ENCODE data around the gene EFNA3. TPM values are rescaled to one million over a fixed set of nuclear protein-coding genes. Genes with fewer than 3 reads are reported as not detected.

Gene EFNA3
- total and polyA plus RNA-seq, 9 of the 15 experiments (the other 6 are each of a cell fraction or from before 2014, with no cell fraction given): 0.59 to 7.9 (median 4.7) TPM

- TF ChIP-seq ZNF124 (CRISPR knock-in tag; IDR thresholded peaks at IDR 0.05) (no peak), HDAC1 (IDR thresholded peaks at IDR 0.05) (no peak), PHB (CRISPR knock-in tag; IDR thresholded peaks at IDR 0.05) (no peak), ZNF444 (CRISPR knock-in tag; IDR thresholded peaks at IDR 0.05) (no peak), NFIX (CRISPR knock-in tag; IDR thresholded peaks at IDR 0.05; ENCODE audit: low read depth) (peak; percentile 77), ZBTB17 (CRISPR knock-in tag; IDR thresholded peaks at IDR 0.05) (no peak), ZNF354B (CRISPR knock-in tag; IDR thresholded peaks at IDR 0.05) (no peak), AFF1 (IDR thresholded peaks at IDR 0.05; ENCODE audit: low read depth in 1 of 2, partially characterized antibody in 2 of 2) (no peak), CBFB (CRISPR knock-in tag; IDR thresholded peaks at IDR 0.05) (no peak), CREB1 (IDR thresholded peaks at IDR 0.05) (no peak), CREB1 (CRISPR knock-in tag; IDR thresholded peaks at IDR 0.05) (no peak), PHF20 (IDR thresholded peaks at IDR 0.05; ENCODE audit: partially characterized antibody) (no peak), MBD2 (IDR thresholded peaks at IDR 0.05; ENCODE audit: borderline replicate concordance, low read depth) (no peak), ATF1 (CRISPR knock-in tag; IDR thresholded peaks at IDR 0.05) (no peak), ATF1 (tag; IDR thresholded peaks at IDR 0.05) (0 out of 2 replicates have a peak, but pooled peaks have one; percentile 13), ZFP1 (CRISPR knock-in tag; IDR thresholded peaks at IDR 0.05) (no peak), ZNF384 (IDR thresholded peaks at IDR 0.05; ENCODE audit: low read depth, low read length) (no peak), FOXK2 (conservative IDR thresholded peaks at IDR 0.05 in 1 of 2, IDR thresholded peaks at IDR 0.05 in 1 of 2; ENCODE audit: low read depth in 2 of 2) (0 out of 4 replicates have a peak, but pooled peaks of 1 of the 2 experiments have one; percentile 24), CHD1 (IDR thresholded peaks at IDR 0.05; ENCODE audit: low read length) (no peak), ZNF717 (CRISPR knock-in tag; IDR thresholded peaks at IDR 0.05) (no peak), STAG1 (CRISPR knock-in tag; IDR thresholded peaks at IDR 0.05; ENCODE audit: borderline replicate concordance) (peak; percentile 55; the same call in 1 of the 2 replicates), SPI1 (IDR thresholded peaks at IDR 0.05; ENCODE audit: borderline replicate concordance, low read depth, low read length) (peak; percentile 44; the same call in 1 of the 2 replicates)
- TF ChIP-seq, protein P1, sequence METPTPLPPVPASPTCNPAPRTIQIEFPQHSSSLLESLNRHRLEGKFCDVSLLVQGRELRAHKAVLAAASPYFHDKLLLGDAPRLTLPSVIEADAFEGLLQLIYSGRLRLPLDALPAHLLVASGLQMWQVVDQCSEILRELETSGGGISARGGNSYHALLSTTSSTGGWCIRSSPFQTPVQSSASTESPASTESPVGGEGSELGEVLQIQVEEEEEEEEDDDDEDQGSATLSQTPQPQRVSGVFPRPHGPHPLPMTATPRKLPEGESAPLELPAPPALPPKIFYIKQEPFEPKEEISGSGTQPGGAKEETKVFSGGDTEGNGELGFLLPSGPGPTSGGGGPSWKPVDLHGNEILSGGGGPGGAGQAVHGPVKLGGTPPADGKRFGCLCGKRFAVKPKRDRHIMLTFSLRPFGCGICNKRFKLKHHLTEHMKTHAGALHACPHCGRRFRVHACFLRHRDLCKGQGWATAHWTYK (CRISPR knock-in tag; IDR thresholded peaks at IDR 0.05): no peak
- TF ChIP-seq, protein P2, sequence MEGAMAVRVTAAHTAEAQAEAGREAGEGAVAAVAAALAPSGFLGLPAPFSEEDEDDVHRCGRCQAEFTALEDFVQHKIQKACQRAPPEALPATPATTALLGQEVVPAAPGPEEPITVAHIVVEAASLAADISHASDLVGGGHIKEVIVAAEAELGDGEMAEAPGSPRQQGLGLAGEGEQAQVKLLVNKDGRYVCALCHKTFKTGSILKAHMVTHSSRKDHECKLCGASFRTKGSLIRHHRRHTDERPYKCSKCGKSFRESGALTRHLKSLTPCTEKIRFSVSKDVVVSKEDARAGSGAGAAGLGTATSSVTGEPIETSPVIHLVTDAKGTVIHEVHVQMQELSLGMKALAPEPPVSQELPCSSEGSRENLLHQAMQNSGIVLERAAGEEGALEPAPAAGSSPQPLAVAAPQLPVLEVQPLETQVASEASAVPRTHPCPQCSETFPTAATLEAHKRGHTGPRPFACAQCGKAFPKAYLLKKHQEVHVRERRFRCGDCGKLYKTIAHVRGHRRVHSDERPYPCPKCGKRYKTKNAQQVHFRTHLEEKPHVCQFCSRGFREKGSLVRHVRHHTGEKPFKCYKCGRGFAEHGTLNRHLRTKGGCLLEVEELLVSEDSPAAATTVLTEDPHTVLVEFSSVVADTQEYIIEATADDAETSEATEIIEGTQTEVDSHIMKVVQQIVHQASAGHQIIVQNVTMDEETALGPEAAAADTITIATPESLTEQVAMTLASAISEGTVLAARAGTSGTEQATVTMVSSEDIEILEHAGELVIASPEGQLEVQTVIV (CRISPR knock-in tag; IDR thresholded peaks at IDR 0.05; ENCODE audit: borderline replicate concordance): no peak
Measured at GRCh38 chr1:155093911-155094621, 15.4 kb downstream of the EFNA3 start (continued).
